ENCODE results near the gene THAP7.
A peak's percentile ranks its signal among the peaks of the same experiment; 100 is the strongest.

Gene THAP7

DNA sequence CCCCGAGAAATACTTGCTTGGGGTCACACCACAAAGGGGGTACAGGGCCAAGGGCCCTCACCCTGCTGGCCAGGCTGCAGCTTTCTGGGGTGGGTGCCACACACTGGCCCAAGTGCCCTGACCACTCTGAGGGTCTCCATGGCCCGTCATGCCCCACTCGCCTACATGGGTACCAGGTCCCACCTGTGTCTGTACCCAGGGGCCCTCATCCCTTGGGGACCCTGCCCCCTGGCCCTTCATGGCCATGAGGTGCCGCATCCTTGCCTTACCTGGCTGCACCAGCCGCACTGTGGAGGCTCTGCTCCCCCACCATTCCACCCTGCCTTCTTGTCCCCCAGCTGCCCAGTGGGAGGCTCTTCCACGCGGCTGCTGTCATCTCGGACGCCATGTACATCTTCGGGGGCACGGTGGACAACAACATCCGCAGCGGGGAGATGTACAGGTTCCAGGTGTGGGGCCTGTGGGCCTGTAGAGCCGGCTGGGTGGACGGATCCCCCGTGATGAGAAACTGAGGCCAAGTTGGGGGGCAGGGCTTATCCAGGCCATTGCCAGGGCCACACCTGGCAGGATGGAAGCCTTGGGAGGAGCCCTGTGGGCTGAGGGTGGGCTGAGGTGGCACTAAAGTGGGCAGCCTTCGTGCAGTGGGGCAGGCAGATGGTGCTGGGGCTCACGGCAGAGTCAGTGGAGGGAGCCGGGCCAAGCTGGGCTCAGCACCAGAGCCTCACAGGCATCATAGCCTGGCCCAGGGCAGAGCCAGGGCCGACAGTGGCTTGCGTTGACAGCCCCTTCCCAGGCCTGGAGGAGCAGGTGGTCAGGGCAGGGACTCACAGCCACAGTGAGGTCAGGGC, 9.2 kb downstream of the THAP7 start:
- no peak for DNase-seq

DNA sequence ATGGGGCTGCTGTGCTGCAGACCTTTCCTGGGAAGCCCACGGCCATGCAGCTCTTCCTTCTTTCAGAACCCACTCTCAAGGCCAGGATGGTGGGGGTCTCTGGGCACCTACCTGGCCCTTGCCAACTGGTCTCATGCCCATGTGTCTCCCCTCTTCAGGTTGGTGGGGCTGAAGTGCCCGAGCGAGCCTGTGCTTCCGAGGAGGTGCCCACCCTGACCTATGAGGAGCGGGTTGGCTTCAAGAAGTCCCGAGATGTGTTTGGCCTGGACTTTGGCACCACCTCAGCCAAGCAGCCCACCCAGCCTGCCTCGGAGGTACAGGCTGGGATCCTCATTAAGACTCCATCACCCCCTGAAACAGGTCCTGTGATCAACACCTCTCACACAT, 9.9 kb downstream of the THAP7 start:
- DNase-seq, result no peak

DNA sequence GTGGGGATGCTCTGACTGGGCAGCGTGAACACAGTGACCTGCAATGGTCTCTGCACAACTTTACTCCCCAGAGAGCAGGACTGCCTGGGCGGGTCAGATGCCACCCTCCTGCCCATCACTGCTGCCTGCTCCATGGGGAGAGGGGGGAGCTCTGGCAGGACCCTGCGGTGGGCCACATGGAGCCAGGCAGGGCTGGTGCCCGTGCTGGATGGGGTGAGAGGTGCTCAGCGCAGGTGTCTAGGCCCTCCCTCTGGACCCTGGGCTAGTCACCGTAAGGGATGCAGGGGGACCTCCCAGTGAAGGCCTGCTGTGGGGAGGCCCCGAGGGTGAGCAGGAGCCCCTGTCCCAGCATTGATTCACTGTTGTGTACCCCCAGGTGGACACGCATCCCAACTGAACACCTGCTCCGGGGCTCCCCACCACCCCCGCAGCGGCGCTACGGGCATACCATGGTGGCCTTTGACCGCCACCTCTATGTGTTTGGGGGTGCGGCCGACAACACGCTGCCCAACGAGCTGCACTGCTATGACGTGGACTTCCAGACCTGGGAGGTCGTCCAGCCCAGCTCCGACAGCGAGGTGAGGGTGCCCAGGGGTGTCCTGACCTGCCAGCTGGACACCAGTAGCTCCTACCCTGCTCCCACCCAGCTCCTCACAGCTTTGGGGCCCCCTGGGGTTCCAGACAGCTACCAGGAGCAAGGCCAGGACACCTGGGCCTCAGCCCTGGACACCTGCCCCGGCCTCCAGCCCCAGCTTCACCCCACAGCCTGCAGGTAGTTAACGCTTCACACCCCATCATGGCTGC, 10.5 kb downstream of the THAP7 start:
- DNase-seq, result no peak

DNA sequence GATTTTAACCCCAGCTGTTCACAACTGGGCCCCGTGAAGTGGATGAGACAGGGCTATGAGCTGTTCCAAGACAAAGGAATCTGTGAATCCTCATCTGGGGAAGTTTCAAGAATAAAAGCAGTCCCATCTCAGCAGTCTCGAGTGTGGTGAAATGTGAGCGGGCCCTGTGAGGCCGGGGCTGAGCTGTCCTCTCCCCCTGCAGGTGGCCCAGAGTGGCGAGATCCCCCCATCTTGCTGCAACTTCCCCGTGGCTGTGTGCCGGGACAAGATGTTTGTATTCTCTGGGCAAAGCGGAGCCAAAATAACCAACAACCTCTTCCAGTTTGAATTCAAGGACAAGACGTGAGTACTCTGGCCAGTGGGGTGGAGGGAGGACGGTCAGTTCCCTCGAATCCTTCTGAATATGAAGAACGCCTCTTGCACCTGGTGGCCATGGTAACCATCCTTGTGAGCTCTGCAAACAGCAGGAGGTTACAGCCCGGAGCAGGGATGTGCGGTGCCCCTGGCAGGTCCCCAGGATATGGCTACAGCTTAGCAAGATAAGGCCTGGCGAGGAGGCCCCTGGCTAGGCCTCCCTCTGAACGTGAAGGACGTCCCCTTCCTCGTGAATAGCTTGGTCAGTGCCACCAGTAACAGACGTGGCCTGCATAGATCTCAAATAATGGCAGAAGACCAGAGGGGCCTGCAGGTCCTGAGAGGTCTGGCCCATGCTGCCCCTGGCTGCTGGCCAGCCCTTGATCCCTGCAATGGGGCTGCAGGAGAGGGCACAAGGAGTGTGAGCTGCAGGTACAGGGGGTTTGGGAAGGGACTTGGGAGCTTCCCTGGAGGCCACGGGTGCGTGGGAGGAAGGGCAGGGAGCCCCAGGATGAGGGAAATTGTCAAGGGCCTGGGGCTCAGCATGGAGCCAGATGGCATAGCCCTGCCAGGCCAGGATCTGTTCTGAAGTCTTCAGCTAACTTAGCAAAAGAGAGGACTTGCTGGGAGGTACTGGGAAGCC, 11.4 kb downstream of the THAP7 start:
- no peak for DNase-seq

DNA sequence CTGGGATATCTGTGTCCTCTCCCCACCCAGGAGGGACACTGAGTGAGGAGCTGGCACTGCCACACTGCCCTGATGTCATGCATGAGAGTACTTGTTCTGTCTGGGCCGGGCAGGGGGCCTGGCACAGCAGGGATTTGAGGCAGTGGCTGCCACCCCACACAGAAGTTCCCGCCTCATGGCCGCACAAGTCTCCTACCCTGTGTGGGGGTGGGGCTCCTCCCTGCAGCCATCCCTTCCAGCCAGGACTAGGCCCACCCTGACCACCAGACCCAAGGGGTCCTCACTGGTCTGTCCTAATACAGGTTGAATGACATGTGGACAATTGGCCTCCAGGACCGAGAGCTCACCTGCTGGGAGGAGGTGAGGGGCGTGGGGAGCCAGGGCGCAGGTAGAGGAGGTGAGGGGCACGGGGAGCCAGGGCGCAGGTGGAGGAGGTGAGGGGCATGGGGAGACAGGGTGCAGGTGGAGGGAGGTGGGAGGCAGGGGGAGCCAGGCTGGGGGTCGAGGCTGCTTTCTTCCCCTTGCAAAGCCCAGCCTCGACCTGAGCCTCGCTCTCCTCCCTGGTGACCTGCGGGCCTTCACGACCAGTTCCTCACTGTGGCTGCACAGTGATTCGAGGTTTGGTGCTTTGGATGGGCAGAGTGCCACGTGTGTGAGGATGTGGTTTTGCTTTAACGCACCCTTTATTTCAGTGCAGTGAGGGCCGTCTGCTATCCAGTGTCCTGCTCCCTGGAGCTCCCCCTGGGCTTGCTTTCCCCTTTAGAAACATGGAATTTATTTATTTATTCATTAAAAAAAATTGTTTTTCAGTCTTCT, 12.4 kb downstream of the THAP7 start:
- DNase-seq, result no peak

DNA sequence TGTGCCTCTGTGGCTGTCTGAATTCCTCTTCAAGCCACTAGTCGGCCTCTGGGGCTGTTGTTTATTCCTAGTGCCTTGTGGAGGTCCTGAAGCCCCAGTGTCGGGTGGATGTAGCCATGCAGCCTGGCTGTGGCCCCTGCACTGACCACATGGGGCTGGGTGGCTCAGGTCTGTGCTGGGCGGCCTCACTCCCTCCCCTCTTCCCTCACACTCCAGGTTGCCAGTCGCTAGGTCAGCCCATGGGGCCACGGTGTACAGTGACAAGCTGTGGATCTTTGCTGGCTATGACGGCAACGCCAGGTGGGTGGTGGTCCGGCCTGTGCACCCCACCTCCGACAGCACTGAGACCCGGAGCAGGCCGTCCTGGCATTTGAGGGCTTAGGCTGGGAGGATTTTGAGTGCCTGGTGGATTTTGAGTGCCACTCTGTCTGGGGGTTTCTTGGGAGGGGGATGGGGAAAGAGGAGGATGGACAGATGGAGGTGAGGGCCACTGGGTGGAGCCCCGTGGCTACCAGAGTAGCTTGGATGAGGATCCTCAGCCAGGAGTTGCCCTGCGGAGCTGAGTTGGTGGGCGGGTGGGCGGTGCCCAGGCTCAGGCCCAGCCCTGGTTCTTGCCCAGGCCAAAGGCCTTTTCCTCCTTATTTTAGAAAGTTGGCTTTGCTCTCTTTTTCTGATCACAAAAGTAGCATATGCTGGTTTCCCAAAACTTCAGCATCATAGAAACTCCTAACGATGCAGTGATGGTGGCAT, 13.2 kb downstream of the THAP7 start:
- no peak for DNase-seq

DNA sequence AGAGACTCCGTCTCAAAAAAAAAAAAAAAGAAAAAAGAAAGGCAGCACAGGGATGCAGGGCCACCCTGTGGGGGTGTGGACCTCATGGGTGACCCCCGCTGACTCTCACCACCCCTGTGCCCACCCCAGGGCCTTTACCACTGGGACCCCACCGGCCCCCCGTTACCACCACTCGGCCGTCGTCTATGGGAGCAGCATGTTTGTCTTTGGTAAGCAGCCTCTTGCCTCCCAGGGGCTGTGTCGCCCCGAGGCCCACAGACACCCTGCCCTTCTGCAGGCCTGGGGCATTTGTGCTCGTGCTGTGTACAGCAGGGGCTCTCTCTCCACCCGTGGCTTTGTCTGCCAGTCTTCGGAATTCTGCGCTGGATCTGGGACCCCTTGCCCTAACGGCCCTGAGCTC, 14.5 kb downstream of the THAP7 start:
- no peak for DNase-seq

DNA sequence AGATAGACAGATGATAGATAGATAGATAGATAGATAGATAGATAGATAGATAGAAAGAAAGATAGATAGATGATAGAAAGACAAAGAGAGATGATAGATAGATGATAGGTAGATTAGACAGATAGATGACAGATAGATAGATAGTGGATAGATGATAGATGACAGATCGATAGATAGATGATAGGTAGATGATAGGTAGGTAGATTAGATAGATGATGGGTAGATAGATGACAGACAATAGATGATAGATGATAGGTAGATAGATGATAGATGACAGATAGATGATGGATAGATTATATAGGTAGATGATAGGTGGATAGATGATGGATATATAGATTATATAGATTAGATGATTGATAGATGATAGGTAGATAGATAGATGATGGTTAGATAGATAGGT, 15.6 kb downstream of the THAP7 start:
- DNase-seq, result no peak

DNA sequence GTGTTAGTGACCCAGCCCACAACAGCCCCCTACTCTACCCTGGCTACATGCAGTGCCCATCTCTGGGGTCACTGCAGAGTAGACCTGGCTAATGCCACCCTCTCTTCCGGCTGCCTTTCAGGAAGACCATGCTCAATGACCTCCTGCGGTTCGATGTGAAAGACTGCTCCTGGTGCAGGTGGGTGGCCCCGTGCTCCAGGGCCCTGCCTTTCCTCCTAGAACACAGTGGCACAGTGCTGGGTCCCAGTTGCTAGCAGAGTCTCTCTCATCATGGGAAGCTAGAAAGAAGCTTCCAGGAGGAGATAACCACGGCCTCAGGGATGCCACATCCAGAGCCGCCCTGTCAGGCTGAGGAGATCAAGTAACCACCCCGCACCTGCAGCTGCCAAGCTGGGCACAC, 16.2 kb downstream of the THAP7 start:
- no peak for DNase-seq

DNA sequence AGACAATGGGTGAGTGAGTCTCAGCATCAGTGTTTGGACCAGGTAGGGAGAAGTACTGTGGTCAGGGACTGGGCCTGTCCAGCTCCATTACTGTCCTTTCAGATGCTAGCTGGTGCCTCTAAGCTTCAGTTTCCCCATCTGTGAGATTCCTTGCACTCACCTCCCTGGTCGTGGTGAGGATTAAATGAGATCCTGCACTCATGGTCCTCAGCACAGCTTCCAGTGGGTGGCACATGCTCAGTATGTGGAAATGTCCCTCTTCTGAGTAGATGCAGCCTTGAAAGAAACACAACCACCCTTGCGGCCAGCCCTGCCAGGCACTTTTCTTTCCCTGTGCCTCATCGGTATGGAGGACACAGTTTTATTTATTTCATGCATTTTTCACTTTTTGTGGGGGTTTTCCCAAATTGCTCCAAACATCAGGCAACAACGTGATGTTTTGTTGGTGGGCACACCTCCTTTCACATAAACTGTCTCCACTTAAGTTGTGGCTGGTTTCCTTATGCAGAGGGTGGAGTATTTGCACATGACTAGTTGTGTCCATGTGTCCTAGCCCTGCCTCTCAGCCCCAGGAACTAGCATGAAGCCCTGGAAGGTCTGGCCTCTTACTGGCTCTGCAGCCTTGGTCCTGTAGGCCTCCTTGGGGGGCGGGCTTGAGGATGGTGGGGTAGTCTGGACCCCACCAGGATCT, 18.7 kb downstream of the THAP7 start:
- DNase-seq, result no peak

DNA sequence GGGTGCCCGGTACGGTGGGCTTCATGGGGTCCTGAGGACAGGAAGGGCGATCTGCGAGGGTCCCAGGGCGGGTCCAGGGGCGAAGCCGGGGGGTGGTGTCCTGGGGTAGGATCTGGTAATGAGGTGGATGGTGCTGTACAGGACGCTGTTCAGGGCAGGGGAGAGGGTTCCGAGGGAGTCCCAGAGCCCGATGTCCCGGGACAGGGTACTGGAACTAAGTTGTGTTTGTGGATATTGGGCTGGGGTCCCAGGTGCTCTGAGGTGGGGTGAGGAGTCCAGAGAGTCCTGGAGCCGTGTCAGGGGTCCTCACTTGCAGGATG, 19.4 kb downstream of the THAP7 start:
- DNase-seq, result no peak

DNA sequence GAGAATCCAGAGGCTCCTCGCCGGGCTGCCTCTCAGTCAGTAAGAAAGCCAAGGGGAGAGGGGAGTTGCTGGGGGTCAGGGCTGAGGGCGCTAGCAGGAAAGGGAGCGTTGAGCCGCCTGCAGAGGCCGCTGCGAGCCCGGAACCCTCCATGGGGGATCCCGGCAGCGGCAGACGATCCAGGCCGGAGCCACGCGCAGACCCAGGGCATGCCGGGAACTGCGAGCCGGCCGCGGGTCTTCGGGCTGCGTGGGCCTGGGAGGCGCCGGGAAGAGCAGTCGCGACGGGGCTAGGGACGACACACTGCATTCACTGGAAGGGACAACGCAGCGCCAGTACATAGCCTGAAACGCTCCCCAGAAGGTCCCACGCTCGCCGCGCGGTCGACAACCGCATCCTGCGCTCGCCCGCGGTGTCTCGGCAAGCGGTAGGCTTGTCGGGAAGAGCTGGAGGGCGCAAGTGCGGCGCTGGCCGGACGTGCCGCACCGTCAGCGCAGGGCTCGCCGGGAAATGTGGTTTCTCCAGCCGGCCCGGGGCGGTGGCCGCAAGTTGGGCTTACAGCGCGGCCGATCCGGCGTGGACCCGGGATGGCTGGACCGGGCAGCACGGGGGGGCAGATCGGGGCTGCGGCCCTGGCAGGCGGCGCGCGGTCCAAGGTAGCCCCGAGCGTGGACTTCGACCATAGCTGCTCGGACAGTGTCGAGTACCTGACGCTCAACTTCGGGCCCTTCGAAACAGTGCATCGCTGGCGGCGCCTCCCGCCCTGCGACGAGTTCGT, 19.9 kb downstream of the THAP7 start, which contains the start of gene LZTR1:
Gene LZTR1, plus strand, starts transcription at position 511 of the 776 bp plus-strand sequence. Its CDS starts 75 bp downstream, at position 586.
- peak; percentile 68 for DNase-seq

DNA sequence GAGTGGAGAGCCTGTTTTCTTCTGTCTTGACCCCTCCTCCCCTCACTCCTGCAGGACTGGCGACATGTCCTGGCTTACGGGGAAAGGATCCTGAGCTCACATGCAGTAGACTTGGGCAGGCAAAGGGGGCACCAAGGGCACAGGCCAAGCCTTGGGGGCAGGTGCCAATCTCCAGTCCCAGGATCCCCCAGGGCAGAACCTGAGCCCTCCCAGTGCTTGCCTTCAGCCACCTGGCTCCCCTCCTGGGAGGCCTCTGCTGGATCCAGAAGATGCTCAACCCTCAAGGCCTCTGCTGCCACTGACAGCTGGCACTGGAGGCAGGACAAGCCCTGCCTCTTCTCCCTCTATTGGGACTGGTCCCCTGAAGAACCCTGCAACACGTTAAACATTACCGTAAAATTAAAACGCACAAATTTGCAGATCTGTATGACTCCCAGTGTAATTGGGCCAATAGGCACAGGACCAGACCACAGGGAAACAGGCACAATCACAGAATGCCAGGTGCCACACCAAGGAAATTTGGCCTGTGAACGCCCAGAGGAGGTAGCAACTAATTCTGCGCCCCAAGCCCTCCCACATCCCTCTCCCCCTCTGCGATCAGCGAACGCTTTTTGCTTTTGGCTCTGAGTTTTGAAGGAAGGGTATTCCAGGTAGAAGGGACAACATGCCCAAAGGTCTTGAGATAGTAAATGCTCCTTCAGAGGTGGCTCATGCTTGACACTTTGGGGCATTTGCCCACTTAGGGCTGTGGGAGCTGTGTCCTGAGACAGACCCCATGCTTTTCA, 20.8 kb downstream of the THAP7 start:
- DNase-seq, result no peak

DNA sequence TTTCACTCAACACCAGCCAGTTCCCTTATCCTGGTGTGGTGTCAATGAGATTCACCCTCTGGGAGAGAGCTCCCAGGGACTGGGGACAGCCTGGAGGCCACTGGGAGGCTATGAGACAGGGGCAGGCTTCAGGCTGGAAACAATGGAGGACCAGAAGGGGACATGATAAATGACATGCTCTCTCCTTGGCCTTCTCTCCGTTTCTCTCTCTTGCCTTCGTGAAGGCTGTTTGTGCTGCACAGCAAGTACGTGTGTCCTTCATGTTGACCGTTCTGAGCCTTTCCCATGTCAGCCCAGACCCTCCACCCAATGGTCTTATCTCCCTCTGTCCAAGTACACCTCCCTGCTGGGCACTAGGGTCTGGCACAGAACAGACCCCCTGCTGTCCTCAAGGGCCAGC, 21.4 kb downstream of the THAP7 start:
- no peak for DNase-seq

DNA sequence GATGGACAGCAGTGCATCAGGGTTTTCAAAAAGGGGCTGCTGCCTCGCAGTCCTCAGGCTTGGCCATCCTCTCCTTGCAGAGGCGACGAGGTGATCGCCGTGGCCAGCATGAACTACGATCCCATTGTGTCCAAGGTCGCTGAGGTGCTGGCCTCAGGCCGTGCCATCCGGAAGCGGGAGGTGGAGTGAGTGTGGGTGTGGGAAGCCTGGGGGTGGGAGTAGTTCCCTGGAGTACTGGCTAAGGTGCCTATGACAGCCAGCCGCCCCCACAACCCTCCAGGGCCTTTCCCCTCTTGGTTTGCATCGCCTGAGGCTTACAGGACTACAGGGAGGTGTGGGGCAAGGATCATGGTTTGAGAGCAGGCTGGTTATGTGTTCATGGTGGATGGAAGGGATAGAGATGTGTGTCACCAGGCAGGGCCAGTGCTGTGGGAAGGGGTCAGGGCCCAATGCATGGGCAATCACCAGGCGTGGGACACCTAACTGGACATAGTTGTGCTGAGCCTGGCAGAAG, 21.9 kb downstream of the THAP7 start:
- no peak for DNase-seq

DNA sequence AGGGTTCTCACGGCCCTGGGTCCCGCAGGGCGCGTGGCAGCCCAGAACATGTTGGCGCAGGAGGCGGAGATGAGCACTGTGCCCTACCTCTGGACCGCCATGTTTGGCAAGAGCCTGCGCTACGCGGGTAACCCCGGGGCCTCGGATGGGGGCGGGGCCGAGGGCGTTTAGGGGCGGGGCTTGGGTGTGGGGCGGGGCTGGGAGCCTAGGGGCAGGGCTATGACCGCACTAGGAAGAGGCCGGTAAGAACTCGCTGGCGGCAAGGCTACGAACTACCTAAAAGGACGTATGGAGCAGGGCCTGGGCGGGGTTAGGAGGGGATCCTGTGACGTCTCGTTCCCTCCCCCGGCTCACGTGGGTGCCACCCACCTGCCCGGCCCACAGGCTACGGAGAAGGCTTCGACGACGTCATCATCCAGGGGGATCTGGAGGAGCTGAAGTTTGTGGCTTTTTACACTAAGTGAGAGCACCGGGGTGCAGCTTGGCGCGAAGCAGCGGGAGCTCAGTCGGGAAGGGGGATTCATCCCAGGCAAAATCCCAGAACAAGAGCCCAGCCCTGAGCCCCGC, 22.6 kb downstream of the THAP7 start:
- DNase-seq, result peak; percentile 87

DNA sequence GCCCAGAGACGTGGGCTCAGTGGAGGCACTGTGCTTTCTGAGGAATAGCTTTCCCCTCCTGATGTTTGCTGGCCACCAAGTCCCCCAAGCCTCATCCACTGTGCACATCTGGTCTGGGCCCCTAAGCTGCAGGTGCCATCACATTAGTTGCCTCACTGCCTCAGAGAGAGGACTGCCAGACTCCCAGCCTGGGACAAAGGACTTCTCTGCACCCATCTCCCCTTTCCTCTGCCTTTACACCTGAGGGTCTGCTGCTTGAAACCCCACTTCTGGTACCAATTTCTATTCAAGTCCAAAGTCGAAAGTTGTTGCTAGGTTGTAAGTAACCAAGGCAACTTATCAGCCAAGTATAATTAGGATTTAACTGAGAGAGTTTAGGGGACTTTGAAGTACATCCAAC, 23.5 kb downstream of the THAP7 start:
- no peak for DNase-seq

DNA sequence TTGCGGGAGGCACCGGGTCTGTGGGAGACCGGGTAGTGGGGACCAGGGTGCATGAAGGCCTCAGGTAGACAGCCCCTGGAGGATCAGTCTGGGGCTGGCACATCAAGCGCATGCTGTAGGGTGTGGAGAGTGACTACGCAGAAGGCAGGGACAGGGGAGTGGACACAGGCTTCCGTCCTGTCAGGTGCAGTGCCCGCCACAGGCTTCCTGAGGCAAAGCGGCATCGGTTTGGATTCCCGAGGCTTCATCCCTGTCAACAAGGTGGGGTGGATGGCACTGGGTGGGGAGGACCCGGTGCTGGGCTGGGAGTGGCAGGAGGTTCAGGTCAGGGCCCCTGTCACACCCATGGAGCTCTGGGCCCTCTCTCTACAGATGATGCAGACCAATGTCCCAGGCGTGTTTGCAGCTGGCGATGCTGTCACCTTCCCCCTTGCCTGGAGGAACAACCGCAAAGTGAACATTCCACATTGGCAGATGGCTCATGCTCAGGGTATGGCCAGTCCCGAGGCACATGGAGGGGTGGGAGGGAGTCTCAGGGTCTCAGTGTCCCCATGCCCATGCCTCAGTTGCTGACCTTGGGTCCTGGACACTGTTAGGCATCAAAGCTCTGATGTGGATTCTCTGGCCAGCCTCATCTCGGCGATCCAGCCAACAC, 24.3 kb downstream of the THAP7 start:
- DNase-seq, result no peak
